Measurements from ENCODE around the gene PDLIM7.

PDLIM7 gene

GRCh38 chr5:177524539-177524900 lies 27.1 kb upstream of the PDLIM7 start:
- DNase-seq (ENCODE audit: low read depth in 3 of 3), result no peak

GRCh38 chr5:177523711-177524538 lies 26.5 kb upstream of the PDLIM7 start:
- DNase-seq (ENCODE audit: low read depth in 3 of 3), result no peak

GRCh38 chr5:177520916-177521513 lies 23.6 kb upstream of the PDLIM7 start:
- DNase-seq (ENCODE audit: low read depth in 3 of 3), result no peak

GRCh38 chr5:177520271-177520670 lies 22.9 kb upstream of the PDLIM7 start:
- no peak for DNase-seq (ENCODE audit: low read depth in 3 of 3)

- no peak for DNase-seq (ENCODE audit: low read depth in 3 of 3)
These were observed 22.2 kb upstream of the PDLIM7 start for GRCh38 chr5:177519463-177520235.

GRCh38 chr5:177516601-177517568 lies 19.5 kb upstream of the PDLIM7 start, which contains the start of gene DDX41:
Gene DDX41 (minus strand): TSS chr5:177516961. CDS start chr5:177516945, 16 bp downstream.
- peak; percentile 93 to 96 (median 95) for DNase-seq (ENCODE audit: low read depth in 3 of 3)

GRCh38 chr5:177515580-177515979 lies 18.2 kb upstream of the PDLIM7 start:
- DNase-seq (ENCODE audit: low read depth in 3 of 3), result no peak

GRCh38 chr5:177514541-177514940 lies 17.1 kb upstream of the PDLIM7 start:
- DNase-seq (ENCODE audit: low read depth in 3 of 3), result no peak

GRCh38 chr5:177513500-177513899 lies 16.1 kb upstream of the PDLIM7 start:
- DNase-seq (ENCODE audit: low read depth in 3 of 3), result no peak

GRCh38 chr5:177512736-177513380 lies 15.5 kb upstream of the PDLIM7 start:
- no peak for DNase-seq (ENCODE audit: low read depth in 3 of 3)

GRCh38 chr5:177511796-177512675 lies 14.6 kb upstream of the PDLIM7 start:
- DNase-seq (ENCODE audit: low read depth in 3 of 3), result no peak

- no peak for DNase-seq (ENCODE audit: low read depth in 3 of 3)
These were observed 13.8 kb upstream of the PDLIM7 start for GRCh38 chr5:177511181-177511580.

- DNase-seq (ENCODE audit: low read depth in 3 of 3), result no peak
These were observed 13.2 kb upstream of the PDLIM7 start for GRCh38 chr5:177510567-177511053.

- DNase-seq (ENCODE audit: low read depth in 3 of 3), result no peak
These were observed 12.7 kb upstream of the PDLIM7 start for GRCh38 chr5:177509991-177510566.

GRCh38 chr5:177509381-177509951 lies 12.1 kb upstream of the PDLIM7 start, which contains the start of gene DOK3:
Gene DOK3 (minus strand): TSS chr5:177509826. CDS start chr5:177509540, 286 bp downstream.
- no peak for DNase-seq (ENCODE audit: low read depth in 3 of 3)

GRCh38 chr5:177508837-177509236 lies 11.4 kb upstream of the PDLIM7 start:
- no peak for DNase-seq (ENCODE audit: low read depth in 3 of 3)

GRCh38 chr5:177508221-177508611 lies 10.8 kb upstream of the PDLIM7 start:
- no peak for DNase-seq (ENCODE audit: low read depth in 3 of 3)

GRCh38 chr5:177507596-177508220 lies 10.3 kb upstream of the PDLIM7 start:
- DNase-seq (ENCODE audit: low read depth in 3 of 3), result no peak

All from stimulated activated CD4-positive, alpha-beta T cell treated with anti-CD3 and anti-CD28 coated beads, TNF-alpha, amount 100 ng/mL, for 24 hours (primary cell).